Measurements from ENCODE around the gene DCAF15.
"Not testable (repeated sequence)": the region's sequence is repeated elsewhere in the genome, so short reads cannot be mapped to it uniquely, and the experiment has no call there.

The DCAF15 gene

DNA sequence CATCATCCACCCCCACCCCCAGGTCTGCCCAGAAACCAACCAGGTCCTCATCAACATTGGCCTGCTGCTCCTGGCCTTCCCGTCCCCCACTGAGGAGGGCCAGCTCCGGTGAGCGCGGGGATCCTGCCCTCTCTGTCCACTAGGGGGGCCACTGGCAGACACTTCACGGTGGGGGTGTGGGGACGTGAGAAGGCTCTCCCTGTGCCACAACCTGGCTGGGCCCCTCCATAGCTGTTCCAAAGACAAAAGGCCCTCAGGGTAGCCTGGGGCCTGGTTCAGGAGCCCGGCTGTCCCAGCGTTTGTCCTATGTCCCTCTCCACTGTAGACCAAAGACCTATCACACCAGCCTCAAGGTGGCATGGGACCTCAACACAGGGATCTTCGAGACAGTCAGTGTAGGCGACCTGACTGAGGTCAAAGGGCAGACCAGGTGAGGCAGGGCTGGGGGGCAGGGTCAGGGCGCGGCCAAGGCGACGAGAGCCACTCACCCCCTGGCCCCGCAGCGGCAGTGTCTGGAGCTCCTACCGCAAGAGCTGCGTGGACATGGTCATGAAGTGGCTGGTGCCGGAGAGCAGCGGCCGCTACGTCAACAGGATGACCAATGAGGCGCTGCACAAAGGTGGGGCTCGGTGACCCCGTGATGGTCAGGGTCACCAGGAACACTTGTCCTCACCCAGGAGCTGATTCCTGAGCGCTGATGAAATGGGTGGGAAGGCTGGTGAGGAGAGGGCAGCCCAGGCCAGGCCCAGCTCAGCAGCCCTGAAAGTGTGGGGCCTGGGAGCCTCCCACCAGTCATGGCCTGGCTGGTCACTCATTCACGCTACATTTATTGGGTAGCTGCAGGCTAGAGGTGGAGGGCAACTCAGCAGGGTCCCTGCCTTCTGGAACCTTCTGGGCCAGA lies 7.9 kb downstream of the DCAF15 start:
- DNase-seq (ENCODE audit: low read depth) = no peak

DNA sequence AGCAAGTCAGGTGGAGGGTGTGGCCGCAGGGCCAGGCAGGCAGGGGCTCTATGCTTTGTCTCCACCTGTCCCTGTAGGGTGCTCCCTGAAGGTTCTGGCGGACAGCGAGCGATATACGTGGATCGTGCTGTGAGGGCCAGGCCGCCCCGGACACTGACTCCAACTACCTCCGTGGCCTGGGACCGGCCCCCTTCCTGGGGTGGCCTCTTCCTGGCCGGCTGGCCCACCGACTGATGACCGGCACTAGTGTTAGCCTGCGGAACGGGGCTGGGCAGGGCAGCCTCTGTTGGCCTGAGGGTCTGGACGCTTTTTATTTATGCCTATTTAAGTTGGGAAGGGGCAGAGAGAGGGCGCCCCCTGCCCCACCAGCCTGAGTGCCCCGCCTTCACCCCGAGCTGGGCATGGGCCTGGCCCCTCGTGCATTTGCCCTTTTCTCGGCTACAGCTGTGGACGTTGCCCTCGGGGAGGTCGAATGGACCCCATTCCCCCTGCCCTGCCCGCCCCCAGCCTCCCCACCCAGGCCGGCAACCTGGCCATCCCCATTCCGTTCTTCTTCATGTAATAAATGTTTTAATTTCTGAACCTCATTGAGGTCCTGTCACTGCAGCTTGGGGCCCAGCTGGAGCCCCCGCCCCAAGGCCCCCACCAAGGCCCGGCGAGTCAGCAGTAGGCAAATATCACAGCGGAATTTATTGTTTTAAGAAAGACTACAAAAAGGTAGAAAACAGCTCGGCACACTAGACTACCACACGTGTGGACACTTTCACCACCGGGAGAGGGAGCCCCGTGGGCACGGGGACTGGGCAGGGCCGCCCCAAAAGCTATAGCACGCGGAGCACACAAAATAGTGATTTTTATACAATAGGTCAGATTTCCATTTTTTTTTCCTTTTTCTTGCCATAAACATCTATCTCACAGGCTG lies 8.8 kb downstream of the DCAF15 start:
- DNase-seq (ENCODE audit: low read depth) = no peak

DNA sequence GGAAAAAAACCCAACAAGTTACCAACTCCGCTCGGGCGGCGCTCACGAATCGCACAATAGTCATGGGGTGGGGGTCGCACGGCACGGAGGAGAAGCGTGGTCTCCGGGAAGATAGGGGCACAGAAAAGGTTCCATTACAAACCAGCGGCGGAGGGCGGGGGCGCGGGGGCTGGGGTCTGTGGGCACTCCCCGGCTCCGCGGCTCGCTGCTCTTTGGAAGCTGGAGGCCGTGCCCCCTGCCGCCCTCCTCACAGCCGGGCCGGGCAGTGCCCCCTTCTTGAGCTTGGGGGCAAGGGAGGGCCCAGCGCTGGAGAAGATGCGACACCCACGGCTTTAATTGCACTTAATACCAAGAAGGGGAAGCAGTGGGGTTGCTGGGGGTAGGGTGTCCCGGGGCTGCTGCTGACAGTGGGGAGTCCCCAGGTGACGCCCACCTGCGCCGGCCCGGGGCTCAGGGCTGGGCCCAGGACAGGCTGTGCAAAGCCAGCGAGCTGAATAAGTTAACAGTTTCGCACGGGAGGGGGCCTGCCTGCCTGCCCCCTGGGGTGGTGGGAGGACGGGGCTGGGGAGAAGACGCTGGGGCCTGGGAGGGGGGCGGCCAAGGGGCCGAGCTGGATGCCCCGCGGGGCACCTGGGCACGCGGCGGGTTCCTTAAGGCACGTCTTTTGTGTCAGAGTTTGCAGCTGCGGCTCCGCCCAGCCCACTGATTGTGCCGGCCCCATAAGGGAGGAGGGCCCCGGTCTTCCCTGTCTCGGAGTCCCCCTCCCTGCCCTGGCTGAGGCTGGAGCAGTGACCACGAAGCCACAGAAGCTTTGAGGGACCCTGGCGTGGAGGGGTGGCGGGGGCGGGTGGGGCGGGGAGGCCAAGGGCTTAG lies 9.8 kb downstream of the DCAF15 start:
- DNase-seq (ENCODE audit: low read depth) = no peak

DNA sequence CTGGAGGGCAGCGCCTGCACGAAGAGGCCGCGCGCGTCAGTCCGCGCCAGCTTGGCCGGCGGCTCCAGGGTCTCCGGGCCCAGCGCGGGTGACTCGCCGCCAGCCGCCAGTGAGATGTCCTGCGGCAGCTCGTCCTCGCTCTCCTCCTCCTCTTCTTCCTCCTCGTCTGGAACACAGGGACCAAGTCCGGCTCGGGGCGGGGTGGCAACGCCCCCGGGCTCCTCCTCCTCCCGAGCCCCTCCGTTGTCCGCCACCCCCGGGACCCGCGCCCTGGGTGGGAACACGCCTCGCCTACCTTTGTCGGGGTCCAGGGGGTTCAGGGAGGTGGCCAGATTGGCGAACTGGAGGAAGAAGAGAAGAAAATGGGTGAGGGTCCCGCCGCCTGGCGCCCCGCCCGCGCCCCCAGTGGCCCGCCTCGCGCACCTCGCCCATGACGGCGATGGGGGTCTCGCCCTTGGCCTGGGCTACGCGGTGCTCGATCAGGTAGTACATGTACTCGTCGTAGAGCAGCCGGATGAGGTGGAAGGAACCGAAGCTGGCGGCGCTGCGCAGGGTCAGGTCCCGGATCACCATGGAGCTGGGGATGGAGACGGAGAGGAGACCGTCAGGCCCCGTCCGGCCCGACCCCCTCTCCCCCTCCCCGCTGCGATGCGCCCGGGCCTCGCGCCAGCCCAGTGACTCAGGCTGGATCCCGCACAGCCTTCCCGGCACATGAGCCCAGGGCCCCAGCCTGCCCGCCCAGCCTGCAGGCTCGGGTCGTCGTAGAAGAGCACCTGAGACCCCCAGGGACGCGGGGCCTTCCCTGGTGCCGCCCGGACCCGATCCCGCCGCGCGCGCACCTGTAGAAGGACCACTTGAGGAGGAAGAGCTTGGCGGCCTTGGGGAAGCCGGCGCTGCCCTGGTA lies 10.6 kb downstream of the DCAF15 start:
- no peak for DNase-seq (ENCODE audit: low read depth)

DNA sequence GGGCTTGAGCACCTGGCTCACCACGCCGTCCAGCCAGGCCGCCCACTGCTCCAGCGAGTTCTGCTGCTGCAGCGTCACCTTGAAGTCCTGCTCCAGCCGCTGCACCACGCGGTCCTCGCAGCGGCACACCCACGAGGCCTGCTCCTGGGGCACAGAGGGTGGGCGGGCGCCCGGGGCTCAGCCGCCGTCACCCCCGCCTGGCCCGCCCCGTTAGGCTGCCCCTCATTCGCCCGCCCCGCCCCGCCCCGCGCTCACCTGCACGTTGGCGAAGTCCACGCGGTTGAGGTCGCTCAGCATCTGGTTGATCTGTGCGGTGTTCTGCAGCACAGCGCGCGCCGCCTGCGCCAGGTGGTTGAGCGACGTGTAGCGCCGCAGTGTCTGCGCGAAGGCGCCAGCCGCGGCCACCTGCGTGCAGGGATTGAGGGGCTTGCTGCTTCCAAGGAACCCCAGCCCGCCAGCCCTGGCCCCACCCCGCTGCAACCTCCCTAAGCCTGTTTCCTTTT lies 11.3 kb downstream of the DCAF15 start:
- DNase-seq (ENCODE audit: low read depth) = no peak

DNA sequence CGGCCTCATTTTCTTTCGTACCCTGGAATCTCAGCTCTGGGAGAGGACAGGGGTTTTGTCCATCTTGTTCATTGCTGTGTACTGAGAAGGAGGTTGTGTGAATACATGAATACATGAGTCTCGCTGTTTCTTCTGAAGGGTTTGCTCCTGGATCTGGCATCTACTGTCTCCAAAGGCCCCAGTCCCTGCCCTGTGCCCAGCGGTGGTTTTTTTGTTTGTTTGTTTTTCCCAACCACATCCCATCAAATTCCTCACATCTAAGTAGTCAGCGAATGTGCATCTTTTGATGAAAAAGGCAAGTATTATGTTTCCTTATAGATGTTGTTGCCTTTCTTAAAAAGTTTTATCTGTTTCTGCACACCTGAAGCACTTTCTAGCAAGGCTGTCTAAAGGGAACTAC lies 12.5 kb downstream of the DCAF15 start:
- no peak for DNase-seq (ENCODE audit: low read depth)

DNA sequence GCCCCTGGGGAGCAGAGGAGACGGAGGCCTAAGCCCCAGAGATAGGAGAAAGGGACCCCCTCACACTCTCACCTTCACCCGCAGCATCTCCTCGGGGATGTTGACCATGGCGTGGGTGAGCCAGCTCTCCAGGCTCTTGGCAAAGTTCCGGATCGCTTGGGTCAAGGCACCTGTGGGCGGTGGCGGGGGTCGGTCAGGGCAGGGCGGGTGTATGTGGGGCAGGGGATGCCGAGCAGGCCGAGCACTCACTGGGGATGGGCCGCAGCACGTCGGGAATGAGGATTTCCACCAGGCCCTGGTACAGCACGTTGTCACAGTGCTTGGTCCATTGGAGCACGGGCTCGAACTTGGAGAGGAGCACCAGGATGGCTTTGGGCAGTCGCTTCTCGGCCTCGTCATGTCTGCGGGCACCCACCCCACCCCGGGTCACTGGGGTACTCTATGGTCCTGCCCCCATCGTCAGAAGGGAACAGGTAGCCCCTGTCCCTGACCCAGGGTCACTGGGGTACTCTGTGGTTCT lies 13.1 kb downstream of the DCAF15 start:
- DNase-seq (ENCODE audit: low read depth) = no peak

DNA sequence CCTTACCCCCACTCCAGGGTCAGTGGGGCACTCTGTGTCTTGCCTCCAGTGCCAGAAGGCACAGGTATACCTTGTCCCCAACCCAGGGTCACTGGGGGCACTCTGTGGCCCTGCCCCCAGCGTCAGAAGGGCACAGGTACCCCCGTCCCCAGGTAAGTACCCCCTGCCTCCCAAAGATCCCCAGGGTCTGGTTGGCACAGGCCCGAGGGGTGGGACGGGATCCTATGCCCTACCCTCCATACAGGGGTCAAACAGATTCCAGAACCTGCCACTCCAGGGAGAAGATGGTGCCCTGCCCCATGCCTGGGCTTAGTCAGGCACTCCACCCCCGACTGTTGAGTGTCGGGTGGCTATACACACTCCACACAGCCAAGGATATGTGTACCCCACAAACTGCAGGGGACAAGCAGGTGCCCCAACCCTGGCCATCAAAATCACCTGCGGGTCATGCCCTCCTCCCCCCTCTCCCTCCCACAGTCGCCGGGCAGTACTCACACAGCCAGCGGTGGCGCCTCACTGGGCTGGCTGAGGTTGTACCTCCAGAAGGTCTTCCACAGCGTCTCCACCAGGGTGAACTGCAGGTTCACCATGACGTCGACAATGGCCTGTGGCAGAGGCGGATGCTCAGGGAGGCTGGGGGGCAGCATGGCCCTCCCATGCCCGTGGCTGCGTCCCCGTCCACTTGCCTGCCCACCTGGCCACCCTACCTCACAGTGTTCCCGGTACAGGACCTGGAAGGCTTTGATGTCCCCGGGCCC lies 13.8 kb downstream of the DCAF15 start:
- DNase-seq (ENCODE audit: low read depth) = no peak

DNA sequence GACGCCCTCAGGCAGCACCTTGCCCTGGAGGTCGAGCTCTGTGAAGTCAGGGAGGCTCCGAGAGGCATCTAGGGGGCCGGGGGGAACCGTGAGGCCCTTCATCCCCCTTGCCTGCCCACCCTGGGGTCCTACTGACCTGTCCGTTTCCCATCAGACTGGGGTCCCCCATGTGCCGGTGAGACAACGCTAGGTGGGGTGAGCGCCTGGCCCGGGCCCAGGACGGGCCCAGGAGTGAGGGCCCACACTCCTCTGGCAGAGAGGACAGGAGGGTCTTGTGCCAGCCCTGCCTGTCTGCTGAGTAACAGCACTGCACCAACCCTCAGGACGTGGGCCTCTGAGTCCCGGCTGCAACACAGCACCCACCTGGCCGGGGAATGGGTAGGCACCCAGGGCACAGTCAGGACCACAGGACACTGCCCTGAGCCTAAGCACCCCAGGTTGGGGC lies 14.4 kb downstream of the DCAF15 start:
- no peak for DNase-seq (ENCODE audit: low read depth)

DNA sequence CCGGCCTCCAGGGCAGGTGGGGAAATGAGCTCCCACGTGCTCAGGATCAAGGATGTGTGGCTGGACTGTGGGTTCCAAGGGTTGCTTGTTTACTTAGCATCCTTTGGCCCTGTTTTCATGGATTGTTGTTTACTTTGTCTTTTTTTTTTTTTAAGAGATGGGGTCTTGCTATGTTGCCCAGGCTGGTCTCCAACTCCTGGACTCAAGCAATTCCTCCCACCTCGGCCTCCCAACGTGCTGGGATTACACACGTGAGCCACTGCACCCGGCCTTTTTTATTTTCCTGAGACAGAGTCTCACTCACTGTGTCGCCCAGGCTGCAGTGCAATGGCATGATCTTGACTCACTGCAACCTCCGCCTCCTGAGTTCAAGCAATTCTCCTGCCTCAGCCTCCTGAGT lies 14.9 kb downstream of the DCAF15 start:
- DNase-seq (ENCODE audit: low read depth) = not testable (repeated sequence)

DNA sequence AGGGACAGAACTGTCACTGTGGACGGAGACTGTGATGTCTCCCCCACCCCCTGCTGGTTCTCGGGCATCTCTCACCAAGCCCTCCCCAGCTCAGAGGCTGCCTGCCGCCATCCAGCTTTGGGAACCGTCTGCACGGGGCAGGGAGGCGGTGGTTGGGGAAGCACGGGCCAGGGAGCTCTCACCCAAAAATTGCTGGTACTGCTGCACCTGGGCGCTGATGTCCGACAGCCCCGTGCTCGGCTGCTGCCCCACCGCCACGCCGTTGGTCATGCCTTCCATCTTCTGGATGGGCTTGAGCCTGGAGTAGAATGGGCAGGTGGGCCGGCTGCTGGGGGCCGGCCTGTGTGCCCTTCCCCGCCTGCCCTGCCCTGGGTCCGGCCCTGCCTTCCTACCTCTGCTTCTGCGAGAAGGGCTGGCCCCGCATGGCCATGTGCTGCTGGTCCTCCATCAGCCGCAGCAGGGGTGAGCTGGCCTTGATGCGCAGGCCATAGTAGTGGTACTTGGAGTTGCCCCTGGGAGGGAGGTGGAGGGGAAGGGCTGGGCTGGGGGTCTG lies 16.1 kb downstream of the DCAF15 start:
- no peak for DNase-seq (ENCODE audit: low read depth)

DNA sequence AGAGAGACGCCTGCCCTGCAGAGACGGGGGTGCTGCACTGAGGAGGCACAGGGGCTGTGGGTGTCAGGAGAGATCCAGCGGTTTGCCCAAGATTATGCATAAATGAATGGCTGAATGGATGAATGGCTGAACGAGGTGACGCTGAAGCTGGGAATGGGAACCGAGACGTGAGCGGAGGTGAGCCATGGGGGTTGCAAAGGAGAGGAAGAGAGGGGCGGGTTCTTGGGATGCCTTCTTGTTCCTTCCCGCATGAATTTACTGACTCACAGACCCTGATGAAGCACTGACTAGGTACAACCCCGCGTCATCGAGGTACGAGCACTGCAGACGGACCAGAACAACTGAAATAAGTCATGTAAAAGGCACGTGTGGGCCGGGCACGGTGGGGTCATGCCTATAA lies 16.7 kb downstream of the DCAF15 start:
- no peak for DNase-seq (ENCODE audit: low read depth)

DNA sequence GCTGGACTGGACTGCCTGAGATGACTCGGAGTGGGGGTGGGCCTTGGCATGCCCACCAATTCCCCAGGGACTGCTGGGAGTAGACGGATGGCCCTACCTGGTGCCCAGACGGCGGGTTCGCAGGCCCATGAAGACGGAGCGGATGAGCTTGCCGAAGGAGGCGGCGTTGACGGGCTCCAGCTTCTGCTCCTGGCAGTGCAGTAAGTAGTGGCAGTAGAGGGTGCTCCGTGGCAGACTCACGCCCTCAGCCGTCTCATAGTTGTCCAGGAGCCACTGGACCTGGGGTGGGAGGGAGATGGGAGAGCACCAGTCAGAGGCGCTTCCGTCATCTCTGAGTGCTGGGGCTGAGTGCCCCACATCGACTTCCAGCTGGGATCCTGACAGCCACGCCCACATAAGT lies 17.6 kb downstream of the DCAF15 start:
- no peak for DNase-seq (ENCODE audit: low read depth)

DNA sequence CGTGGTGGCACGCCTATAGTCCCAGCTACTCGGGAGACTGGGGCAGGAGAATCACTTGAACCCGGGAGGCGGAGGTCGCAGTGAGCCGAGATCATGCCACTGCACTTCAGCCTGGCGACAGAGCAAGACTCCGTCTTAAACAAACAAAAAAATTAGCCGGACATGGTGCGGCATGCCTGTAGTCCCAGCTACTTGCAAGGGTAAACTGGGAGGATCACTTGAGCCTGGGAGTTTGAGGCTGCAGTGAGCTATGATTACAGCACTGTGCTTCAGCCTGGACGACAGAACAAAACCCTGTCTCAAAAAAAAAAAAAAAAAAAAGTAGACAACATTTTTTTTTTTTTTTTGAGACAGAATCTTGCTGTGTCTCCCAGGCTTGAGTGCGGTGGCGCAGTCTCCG lies 19.6 kb downstream of the DCAF15 start:
- DNase-seq (ENCODE audit: low read depth) = not testable (repeated sequence)

DNA sequence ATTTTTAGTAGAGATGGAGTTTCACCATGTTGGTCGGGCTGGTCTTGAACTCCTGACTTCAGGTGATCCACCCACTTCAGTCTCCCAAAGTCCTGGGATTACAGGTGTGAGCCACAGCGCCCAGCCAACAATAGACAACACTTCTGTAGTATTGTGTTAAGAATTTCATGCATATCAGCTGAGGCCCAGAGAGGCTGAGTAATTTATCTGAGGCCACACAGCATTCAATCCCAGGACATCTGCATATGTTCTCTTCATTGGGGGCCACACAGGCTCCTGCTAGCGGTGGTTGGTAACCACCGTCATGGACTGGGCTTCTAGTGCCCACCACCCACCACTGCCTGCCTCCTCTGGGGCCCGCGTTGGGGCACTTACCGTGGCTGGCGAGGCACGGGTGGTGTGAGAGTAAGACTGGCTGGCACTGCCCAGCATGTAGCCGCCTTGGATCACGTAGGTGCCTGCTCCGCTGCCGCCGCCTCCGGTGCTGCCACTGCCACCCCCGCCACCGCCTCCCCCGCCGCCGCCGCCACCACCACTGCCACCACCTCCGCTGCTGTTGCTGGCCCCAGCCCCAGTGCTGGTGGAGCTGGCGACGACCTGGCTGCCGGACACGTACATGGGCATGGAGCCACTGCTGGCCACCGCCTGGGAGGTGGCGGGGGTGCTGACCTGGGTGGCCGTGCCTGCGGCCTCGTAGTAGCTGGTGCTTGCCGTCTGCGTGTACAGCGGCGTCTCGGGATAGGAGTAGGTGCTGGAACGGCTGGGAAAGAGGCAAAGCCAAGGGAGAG lies 20.3 kb downstream of the DCAF15 start:
- DNase-seq (ENCODE audit: low read depth) = no peak

DNA sequence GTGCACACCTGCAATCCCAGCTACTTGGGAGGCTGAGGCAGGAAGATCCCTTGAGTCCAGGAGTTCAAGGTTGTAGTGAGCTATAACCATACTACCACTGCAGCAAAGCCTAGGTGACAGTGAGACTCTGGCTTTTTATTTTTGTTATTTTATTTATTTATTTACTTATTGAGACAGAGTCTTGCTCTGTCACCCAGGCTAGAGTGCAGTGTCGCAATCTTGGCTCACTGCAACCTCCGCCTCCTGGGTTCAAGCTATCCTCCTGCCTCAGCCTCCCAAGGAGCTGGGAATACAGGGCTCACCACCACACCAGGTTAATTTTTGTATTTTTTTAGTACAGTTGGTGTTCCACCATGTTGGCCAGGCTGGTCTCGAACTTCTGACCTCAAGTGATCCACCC lies 21.2 kb downstream of the DCAF15 start:
- DNase-seq (ENCODE audit: low read depth) = not testable (repeated sequence)

DNA sequence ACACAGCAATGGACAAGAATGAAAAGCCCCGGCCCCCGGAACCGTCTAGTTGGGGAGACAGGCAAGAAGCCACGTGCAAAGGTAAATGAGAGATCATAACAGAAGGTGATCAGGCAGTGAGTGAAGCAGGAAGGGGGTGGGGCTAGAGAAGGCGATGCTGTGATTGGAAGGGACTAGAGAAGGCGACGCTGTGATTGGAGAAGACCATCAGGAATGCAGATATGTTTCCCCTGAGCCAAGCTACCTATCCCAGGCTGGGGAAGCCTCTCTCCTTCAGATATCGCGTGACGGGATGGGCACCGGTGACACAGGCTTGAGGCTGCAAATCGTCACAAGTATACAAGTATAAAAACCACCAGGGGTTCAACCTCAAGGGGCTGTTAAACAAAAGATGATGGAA lies 21.8 kb downstream of the DCAF15 start:
- no peak for DNase-seq (ENCODE audit: low read depth)

DNA sequence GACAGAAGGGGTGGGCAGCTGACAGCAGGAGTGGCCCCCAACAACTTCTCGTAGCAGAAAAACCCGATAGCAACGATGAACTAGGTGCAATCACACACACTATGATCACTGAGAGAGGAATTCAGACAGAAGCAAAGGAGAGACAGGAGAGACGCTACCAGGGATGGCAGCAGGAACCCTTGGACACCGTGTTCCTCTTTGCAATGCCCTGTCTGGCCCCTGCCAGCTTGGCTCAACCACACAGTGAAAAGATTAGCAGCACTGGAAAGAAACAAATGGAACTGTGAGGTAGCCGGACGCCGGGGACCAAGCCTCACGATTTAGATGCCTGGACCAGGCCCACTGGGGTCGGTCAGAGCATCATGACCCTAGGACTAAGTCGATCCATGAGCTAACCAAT lies 23.6 kb downstream of the DCAF15 start:
- no peak for DNase-seq (ENCODE audit: low read depth)

DNA sequence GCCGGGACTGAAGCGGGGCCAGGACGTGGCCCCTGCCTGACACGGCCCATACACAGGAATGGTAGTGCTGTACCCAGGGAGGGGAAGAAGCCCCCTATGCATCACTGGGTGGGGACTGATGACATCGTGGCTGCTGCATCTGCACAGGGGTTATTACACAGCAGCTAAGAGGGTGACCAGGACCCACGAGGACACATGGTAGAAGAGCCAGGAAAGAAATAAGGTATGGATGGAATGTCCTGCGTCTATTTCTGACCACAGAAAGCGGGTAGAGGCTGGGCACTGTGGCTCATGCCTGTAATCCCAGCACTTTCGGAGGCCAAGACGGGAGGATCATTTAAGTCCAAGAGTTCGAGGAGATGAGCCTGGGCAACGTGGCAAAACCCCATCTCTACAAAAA lies 24.1 kb downstream of the DCAF15 start:
- no peak for DNase-seq (ENCODE audit: low read depth)

All from stimulated activated CD8-positive, alpha-beta memory T cell treated with anti-CD3 and anti-CD28 coated beads, Interleukin-12 subunit alpha, Interleukin-12 subunit beta, amount 100 ng/mL, for 4 hours (primary cell).